HFF-Myc (cell line): ENCODE data around the gene DLX5.
A peak's percentile ranks its signal among the peaks of the same experiment; 100 is the strongest.

Experiments
- DNase-seq: peaks from one replicate; pipeline ENCODE4 v3.0.0-alpha.2; 2011; ENCODE audit warnings: low read depth; ENCODE audit errors: extremely low read depth
- H3K4me3 ChIP-seq: replicated peaks from 2 replicates; pipeline ENCODE4 v1.5.1; 2011; ENCODE audit warnings: low read depth, mild to moderate bottlenecking, control low read depth, low read length
- CTCF ChIP-seq: IDR thresholded peaks from 2 replicates; pipeline ENCODE4 v1.5.1; 2012; ENCODE audit warnings: mild to moderate bottlenecking, low read depth, low read length, control low read depth; ENCODE audit errors: missing control alignments

The DLX5 gene

GRCh38 chr7:97027427-97028234 is 3.0 kb upstream of the DLX5 start:
- no peak overlapping the region for H3K4me3 ChIP-seq
- peak; percentile 88 for TF ChIP-seq CTCF
- peak; percentile 66 for DNase-seq

- no peak for DNase-seq
- TF ChIP-seq CTCF: no peak
- no peak overlapping the region for H3K4me3 ChIP-seq
Measured at GRCh38 chr7:97026715-97027426, 2.2 kb upstream of the DLX5 start.

- no peak overlapping the region for H3K4me3 ChIP-seq
- TF ChIP-seq CTCF: no peak
- no peak for DNase-seq
Measured at GRCh38 chr7:97025983-97026714, 1.5 kb upstream of the DLX5 start.

GRCh38 chr7:97025130-97025499 is 484 bp upstream of the DLX5 start:
- no peak overlapping the region for H3K4me3 ChIP-seq
- TF ChIP-seq CTCF: no peak
- DNase-seq: no peak

GRCh38 chr7:97022491-97023306 is 1.9 kb downstream of the DLX5 start:
- H3K4me3 ChIP-seq: no peak overlapping the region
- no peak for TF ChIP-seq CTCF
- DNase-seq: no peak
